ENCODE measurements around the gene WDR55. TPM values are rescaled to one million over a fixed set of nuclear protein-coding genes. Genes with fewer than 3 reads are reported as not detected.

The WDR55 gene
- total and polyA plus RNA-seq, 2 of the 4 experiments (the other 2 are of a cell fraction) = 19.0 to 20.4 TPM

DNA sequence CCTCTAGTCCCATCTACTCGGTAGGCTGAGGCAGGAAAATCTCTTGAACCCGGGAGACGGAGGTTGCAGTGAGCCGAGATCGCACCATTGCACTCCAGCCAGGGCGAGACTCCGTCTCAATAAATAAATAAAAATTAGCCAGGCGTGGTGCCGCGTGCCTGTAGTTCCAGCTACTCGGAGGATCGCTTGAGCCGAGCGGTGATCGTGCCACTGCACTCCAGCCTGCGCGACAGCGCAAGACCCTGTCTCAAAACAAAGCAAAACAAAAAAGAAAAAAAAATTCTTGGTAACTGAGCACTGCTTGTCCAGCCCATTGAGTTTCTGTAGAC lies 710 bp upstream of the WDR55 start:
- peaks cover 11% of the 10 kb centered on the region; the same call in 1 of the 2 replicates for H3K9me1 ChIP-seq (ENCODE audit: insufficient read depth, low read length)
- TF ChIP-seq POLR2A (IDR thresholded peaks at IDR 0.05; ENCODE audit: low read depth, low read length) (no peak), RFX5 (IDR thresholded peaks at IDR 0.05; ENCODE audit: low read depth, low read length) (no peak), RAD21 (IDR thresholded peaks at IDR 0.05; ENCODE audit: low read length) (no peak), BHLHE40 (IDR thresholded peaks at IDR 0.05; ENCODE audit: low read depth, low read length) (no peak), FOS (IDR thresholded peaks at IDR 0.05; ENCODE audit: low read depth, low read length) (no peak), CEBPB (IDR thresholded peaks at IDR 0.05; ENCODE audit: low read depth, low read length) (no peak), MAZ (IDR thresholded peaks at IDR 0.05; ENCODE audit: borderline replicate concordance, low read depth, low read length) (no peak), RCOR1 (IDR thresholded peaks at IDR 0.05; ENCODE audit: insufficient replicate concordance, low read length) (no peak), SMC3 (IDR thresholded peaks at IDR 0.05; ENCODE audit: low read depth, low read length) (no peak), NFE2L2 (IDR thresholded peaks at IDR 0.05; ENCODE audit: low read depth, low read length) (no peak)
- TF ChIP-seq, protein P1, sequence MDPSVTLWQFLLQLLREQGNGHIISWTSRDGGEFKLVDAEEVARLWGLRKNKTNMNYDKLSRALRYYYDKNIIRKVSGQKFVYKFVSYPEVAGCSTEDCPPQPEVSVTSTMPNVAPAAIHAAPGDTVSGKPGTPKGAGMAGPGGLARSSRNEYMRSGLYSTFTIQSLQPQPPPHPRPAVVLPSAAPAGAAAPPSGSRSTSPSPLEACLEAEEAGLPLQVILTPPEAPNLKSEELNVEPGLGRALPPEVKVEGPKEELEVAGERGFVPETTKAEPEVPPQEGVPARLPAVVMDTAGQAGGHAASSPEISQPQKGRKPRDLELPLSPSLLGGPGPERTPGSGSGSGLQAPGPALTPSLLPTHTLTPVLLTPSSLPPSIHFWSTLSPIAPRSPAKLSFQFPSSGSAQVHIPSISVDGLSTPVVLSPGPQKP (IDR thresholded peaks at IDR 0.05; ENCODE audit: borderline replicate concordance, low read depth, low read length) = no peak
- TF ChIP-seq, protein P2, sequence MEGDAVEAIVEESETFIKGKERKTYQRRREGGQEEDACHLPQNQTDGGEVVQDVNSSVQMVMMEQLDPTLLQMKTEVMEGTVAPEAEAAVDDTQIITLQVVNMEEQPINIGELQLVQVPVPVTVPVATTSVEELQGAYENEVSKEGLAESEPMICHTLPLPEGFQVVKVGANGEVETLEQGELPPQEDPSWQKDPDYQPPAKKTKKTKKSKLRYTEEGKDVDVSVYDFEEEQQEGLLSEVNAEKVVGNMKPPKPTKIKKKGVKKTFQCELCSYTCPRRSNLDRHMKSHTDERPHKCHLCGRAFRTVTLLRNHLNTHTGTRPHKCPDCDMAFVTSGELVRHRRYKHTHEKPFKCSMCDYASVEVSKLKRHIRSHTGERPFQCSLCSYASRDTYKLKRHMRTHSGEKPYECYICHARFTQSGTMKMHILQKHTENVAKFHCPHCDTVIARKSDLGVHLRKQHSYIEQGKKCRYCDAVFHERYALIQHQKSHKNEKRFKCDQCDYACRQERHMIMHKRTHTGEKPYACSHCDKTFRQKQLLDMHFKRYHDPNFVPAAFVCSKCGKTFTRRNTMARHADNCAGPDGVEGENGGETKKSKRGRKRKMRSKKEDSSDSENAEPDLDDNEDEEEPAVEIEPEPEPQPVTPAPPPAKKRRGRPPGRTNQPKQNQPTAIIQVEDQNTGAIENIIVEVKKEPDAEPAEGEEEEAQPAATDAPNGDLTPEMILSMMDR (conservative IDR thresholded peaks at IDR 0.05; ENCODE audit: low read depth, low read length) = no peak
- TF ChIP-seq, protein P3, sequence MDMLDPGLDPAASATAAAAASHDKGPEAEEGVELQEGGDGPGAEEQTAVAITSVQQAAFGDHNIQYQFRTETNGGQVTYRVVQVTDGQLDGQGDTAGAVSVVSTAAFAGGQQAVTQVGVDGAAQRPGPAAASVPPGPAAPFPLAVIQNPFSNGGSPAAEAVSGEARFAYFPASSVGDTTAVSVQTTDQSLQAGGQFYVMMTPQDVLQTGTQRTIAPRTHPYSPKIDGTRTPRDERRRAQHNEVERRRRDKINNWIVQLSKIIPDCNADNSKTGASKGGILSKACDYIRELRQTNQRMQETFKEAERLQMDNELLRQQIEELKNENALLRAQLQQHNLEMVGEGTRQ (IDR thresholded peaks at IDR 0.05; ENCODE audit: low read depth, low read length) = no peak
- H3K23ac ChIP-seq (ENCODE audit: low read depth, low read length) = peak overlapping the region; percentile 94; the same call in 1 of the 2 replicates
- peak overlapping the region; percentile 96 for H3K18ac ChIP-seq (ENCODE audit: low read depth, low read length)
- no peak overlapping the region for H2BK120ac ChIP-seq (ENCODE audit: low read depth, low read length)
- no peak for DNase-seq
- H2AK9ac ChIP-seq (replicated peaks; ENCODE audit: low read depth, low read length, poor library complexity) = peak overlapping the region; percentile 98
- H2BK15ac ChIP-seq (ENCODE audit: low read depth, low read length) = no peak overlapping the region
- H3K27me3 ChIP-seq (ENCODE audit: control insufficient read depth, insufficient read depth, low read length) = no peaks in the 10 kb centered on the region
- H3K4me1 ChIP-seq (ENCODE audit: control insufficient read depth, insufficient read depth, low read length) = peaks cover 3% of the 10 kb centered on the region; the same call in 1 of the 2 replicates
- intact Hi-C loops (cut with micrococcal nuclease) = loop anchor here (1.0 kb wide), 1 partner anchor 27 kb away; the partner anchor contains the start of genes HARS1 and HARS2
- H3K4me3 ChIP-seq (ENCODE audit: insufficient read depth, low read depth, low read length) = peak overlapping the region; percentile 86
- H3K9ac ChIP-seq (ENCODE audit: low read depth, low read length) = peak overlapping the region; percentile 94
- peak overlapping the region; percentile 89 for H3K4ac ChIP-seq (ENCODE audit: low read depth, low read length)
- H3K36me3 ChIP-seq (ENCODE audit: control insufficient read depth, insufficient read depth, low read length) = peaks cover 45% of the 10 kb centered on the region
- CTCF ChIA-PET = no interaction called here
- POLR2A ChIA-PET (ENCODE audit: unreplicated experiment) = interaction anchor here (1.2 kb wide), 1 partner anchor 107 kb away, joined by 3 read pairs; the partner anchor contains the start of gene SRA1
- peak overlapping the region; percentile 71 to 96 for H4K8ac ChIP-seq (ENCODE audit: low read depth in 2 of 2, low read length in 2 of 2)
- H3K56ac ChIP-seq (ENCODE audit: extremely low read depth, insufficient read depth, low read length) = peak overlapping the region; percentile 95; the same call in 1 of the 2 replicates
- BruUV-seq (replicated peaks) = no TSS peak
- H4K5ac ChIP-seq (ENCODE audit: low read depth, low read length) = peak overlapping the region; percentile 99; the same call in 1 of the 2 replicates
- peak overlapping the region; percentile 93 for H2BK5ac ChIP-seq (ENCODE audit: low read depth, low read length, poor library complexity, severe bottlenecking)
- peak overlapping the region; percentile 58 for H4K91ac ChIP-seq (ENCODE audit: insufficient read depth, low read depth, low read length)
- peak; percentile 6; the same call in 1 of the 2 replicates for ATAC-seq (ENCODE audit: low read depth)
- in situ Hi-C loops (cut with MboI; ENCODE audit: low sequenced_read_pairs) = no loop called here
- dilution Hi-C loops (cut with HindIII; ENCODE audit: low sequenced_read_pairs, unreplicated experiment) = no loop called here
- no peaks in the 10 kb centered on the region for H3K9me3 ChIP-seq (ENCODE audit: control insufficient read depth, insufficient read depth, low read length)
- 11% methylated on average over 13 of the region's 18 CpGs; no CpG with 5 or more reads in 1 of the 2 experiments for WGBS, 2 experiments (ENCODE audit: extremely low coverage in 2 of 2, insufficient read length in 1 of 2)
- H4K20me1 ChIP-seq (ENCODE audit: insufficient read depth, low read length) = peaks cover 14% of the 10 kb centered on the region
- H3K4me2 ChIP-seq (ENCODE audit: low read depth, low read length) = peak overlapping the region; percentile 96
- peak overlapping the region; percentile 94 for H2AFZ ChIP-seq (replicated peaks; ENCODE audit: low read length, poor library complexity)
- peaks cover 23 to 43% of the 10 kb centered on the region in 2 experiments for H3K79me1 ChIP-seq (ENCODE audit: low read depth in 1 of 2, low read length in 2 of 2)
- no peak overlapping the region for H2AK5ac ChIP-seq (ENCODE audit: low read depth, low read length)
- peak overlapping the region; percentile 94 for H3K14ac ChIP-seq (replicated peaks; ENCODE audit: low read depth, low read length)
- peak overlapping the region; percentile 92 for H3K27ac ChIP-seq (ENCODE audit: insufficient read depth, low read length)
- H2BK20ac ChIP-seq (ENCODE audit: low read depth, low read length) = no peak overlapping the region
